Neuron (in vitro differentiated cells): Measurements from ENCODE around the gene PLXNC1.

ENCODE experiments used
- H2AFZ ChIP-seq: one replicate; pipeline ENCODE4 v1.6.1; 2013; ENCODE audit warnings: low read depth, mild to moderate bottlenecking, inconsistent platforms, low read length, moderate library complexity
- H3K27me3 ChIP-seq: one replicate; pipeline ENCODE4 v1.6.1; 2013; ENCODE audit warnings: low read length; ENCODE audit not compliant: insufficient read depth
- H3K36me3 ChIP-seq: one replicate; pipeline ENCODE4 v1.6.1; 2013; ENCODE audit warnings: low read length; ENCODE audit not compliant: insufficient read depth
- H3K4me1 ChIP-seq: one replicate; pipeline ENCODE4 v1.6.1; 2013; ENCODE audit warnings: low read length; ENCODE audit not compliant: insufficient read depth
- H3K4me3 ChIP-seq: 2 replicates; pipeline ENCODE4 v1.5.1; 2013; ENCODE audit warnings: mild to moderate bottlenecking, low read length, moderate library complexity
- H3K9me3 ChIP-seq: one replicate; pipeline ENCODE4 v1.6.1; 2013; ENCODE audit warnings: low read length

Gene PLXNC1

GRCh38 chr12:94239332-94239993, 91.1 kb downstream of the PLXNC1 start:
- Histone ChIP-seq H3K4me3 (no peak overlapping the region), H3K36me3 (no peaks in the 10 kb centered on the region), H3K9me3 (peaks cover 2% of the 10 kb centered on the region), H3K4me1 (no peaks in the 10 kb centered on the region), H2AFZ (no peak overlapping the region), H3K27me3 (no peaks in the 10 kb centered on the region)

- Histone ChIP-seq H3K4me1 (no peaks in the 10 kb centered on the region), H3K4me3 (no peak overlapping the region), H3K9me3 (peaks cover 2% of the 10 kb centered on the region), H3K27me3 (no peaks in the 10 kb centered on the region), H2AFZ (no peak overlapping the region), H3K36me3 (no peaks in the 10 kb centered on the region)
These were observed 91.8 kb downstream of the PLXNC1 start for GRCh38 chr12:94240171-94240570.

- Histone ChIP-seq H3K36me3 (no peaks in the 10 kb centered on the region), H2AFZ (no peak overlapping the region), H3K27me3 (no peaks in the 10 kb centered on the region), H3K4me3 (no peak overlapping the region), H3K4me1 (peaks cover 23% of the 10 kb centered on the region), H3K9me3 (no peaks in the 10 kb centered on the region)
These were observed 94.5 kb downstream of the PLXNC1 start for GRCh38 chr12:94242901-94243300.

- Histone ChIP-seq H3K4me1 (peaks cover 24% of the 10 kb centered on the region), H3K9me3 (no peaks in the 10 kb centered on the region), H3K36me3 (peaks cover 1% of the 10 kb centered on the region), H2AFZ (no peak overlapping the region), H3K27me3 (no peaks in the 10 kb centered on the region), H3K4me3 (no peak overlapping the region)
These were observed 96.1 kb downstream of the PLXNC1 start for GRCh38 chr12:94244165-94245133.

- Histone ChIP-seq H3K4me1 (peaks cover 24% of the 10 kb centered on the region), H3K27me3 (no peaks in the 10 kb centered on the region), H2AFZ (no peak overlapping the region), H3K9me3 (no peaks in the 10 kb centered on the region), H3K4me3 (no peak overlapping the region), H3K36me3 (peaks cover 3% of the 10 kb centered on the region)
These were observed 97.4 kb downstream of the PLXNC1 start for GRCh38 chr12:94245631-94246383.

- no peaks in the 10 kb centered on the region for H3K27me3 ChIP-seq
- H3K36me3 ChIP-seq, result peaks cover 3% of the 10 kb centered on the region
- peaks cover 2% of the 10 kb centered on the region for H3K9me3 ChIP-seq
- H3K4me1 ChIP-seq, result peaks cover 24% of the 10 kb centered on the region
- no peak overlapping the region for H2AFZ ChIP-seq
- no peak overlapping the region for H3K4me3 ChIP-seq
These were observed 98.9 kb downstream of the PLXNC1 start for GRCh38 chr12:94247246-94247645.

- no peaks in the 10 kb centered on the region for H3K27me3 ChIP-seq
- H3K4me3 ChIP-seq, result no peak overlapping the region
- H2AFZ ChIP-seq, result no peak overlapping the region
- peaks cover 24% of the 10 kb centered on the region for H3K4me1 ChIP-seq
- peaks cover 3% of the 10 kb centered on the region for H3K36me3 ChIP-seq
- peaks cover 2% of the 10 kb centered on the region for H3K9me3 ChIP-seq
These were observed 100.2 kb downstream of the PLXNC1 start for GRCh38 chr12:94248582-94248981.

- no peak overlapping the region for H3K4me3 ChIP-seq
- H3K36me3 ChIP-seq, result peaks cover 3% of the 10 kb centered on the region
- H3K9me3 ChIP-seq, result peaks cover 2% of the 10 kb centered on the region
- H3K27me3 ChIP-seq, result no peaks in the 10 kb centered on the region
- H2AFZ ChIP-seq, result no peak overlapping the region
- peaks cover 24% of the 10 kb centered on the region for H3K4me1 ChIP-seq
These were observed 101.8 kb downstream of the PLXNC1 start for GRCh38 chr12:94250130-94250529.

GRCh38 chr12:94254270-94254669, 105.9 kb downstream of the PLXNC1 start:
- Histone ChIP-seq H3K9me3 (peaks cover 2% of the 10 kb centered on the region), H3K27me3 (no peaks in the 10 kb centered on the region), H3K4me3 (no peak overlapping the region), H3K4me1 (no peaks in the 10 kb centered on the region), H2AFZ (no peak overlapping the region), H3K36me3 (peaks cover 8% of the 10 kb centered on the region)

- Histone ChIP-seq H2AFZ (no peak overlapping the region), H3K4me1 (no peaks in the 10 kb centered on the region), H3K4me3 (no peak overlapping the region), H3K36me3 (peaks cover 5% of the 10 kb centered on the region), H3K9me3 (peaks cover 2% of the 10 kb centered on the region), H3K27me3 (no peaks in the 10 kb centered on the region)
These were observed 106.6 kb downstream of the PLXNC1 start for GRCh38 chr12:94255006-94255405.

GRCh38 chr12:94255428-94255827, 107.1 kb downstream of the PLXNC1 start:
- no peaks in the 10 kb centered on the region for H3K27me3 ChIP-seq
- peaks cover 2% of the 10 kb centered on the region for H3K9me3 ChIP-seq
- H3K4me3 ChIP-seq, result no peak overlapping the region
- H3K4me1 ChIP-seq, result peaks cover under 1% of the 10 kb centered on the region
- peaks cover 5% of the 10 kb centered on the region for H3K36me3 ChIP-seq
- H2AFZ ChIP-seq, result no peak overlapping the region

- H3K4me1 ChIP-seq, result peaks cover 17% of the 10 kb centered on the region
- H3K27me3 ChIP-seq, result no peaks in the 10 kb centered on the region
- no peaks in the 10 kb centered on the region for H3K9me3 ChIP-seq
- no peak overlapping the region for H3K4me3 ChIP-seq
- peaks cover 5% of the 10 kb centered on the region for H3K36me3 ChIP-seq
- no peak overlapping the region for H2AFZ ChIP-seq
These were observed 110.2 kb downstream of the PLXNC1 start for GRCh38 chr12:94258593-94258992.

GRCh38 chr12:94260017-94260416, 111.6 kb downstream of the PLXNC1 start:
- Histone ChIP-seq H3K4me1 (peaks cover 19% of the 10 kb centered on the region), H3K36me3 (peaks cover 5% of the 10 kb centered on the region), H3K27me3 (no peaks in the 10 kb centered on the region), H2AFZ (no peak overlapping the region), H3K4me3 (no peak overlapping the region), H3K9me3 (no peaks in the 10 kb centered on the region)
